MM.1S (cell line): ENCODE measurements around the gene PRG2.
A peak's percentile ranks its signal among the peaks of the same experiment; 100 is the strongest.

Source experiments
- DNase-seq: peaks from one replicate; pipeline ENCODE4 v3.0.0-alpha.2; 2015
- H2AFZ ChIP-seq: fragments of 300-600 bp; sonication (generic); 2 replicates; pipeline ENCODE4 v1.6.0; 2016; ENCODE audit warnings: antibody characterized with exemption, low read length
- H3F3A ChIP-seq: fragments of 300-600 bp; sonication (generic); 2 replicates; pipeline ENCODE4 v1.6.1; 2016; ENCODE audit warnings: mild to moderate bottlenecking, antibody characterized with exemption, low read length, moderate library complexity, mixed read lengths; ENCODE audit not compliant: insufficient read depth
- H3K27ac ChIP-seq: fragments of 300-600 bp; sonication (generic); 2 replicates; pipeline ENCODE4 v1.5.1; 2016; ENCODE audit warnings: mild to moderate bottlenecking, low read length
- H3K27me3 ChIP-seq: fragments of 300-600 bp; sonication (generic); replicated peaks from 2 replicates; pipeline ENCODE4 v1.6.0; 2016; ENCODE audit warnings: low read length; ENCODE audit not compliant: insufficient read depth
- H3K36me3 ChIP-seq: fragments of 300-600 bp; sonication (generic); replicated peaks from 2 replicates; pipeline ENCODE4 v1.6.1; 2016; ENCODE audit warnings: mild to moderate bottlenecking, low read length, mixed read lengths; ENCODE audit not compliant: insufficient read depth
- H3K4me1 ChIP-seq: fragments of 300-600 bp; sonication (generic); 2 replicates; pipeline ENCODE4 v1.6.1; 2016; ENCODE audit warnings: low read length, mixed read lengths
- H3K4me2 ChIP-seq: fragments of 300-600 bp; sonication (generic); 2 replicates; pipeline ENCODE4 v1.6.0; 2016; ENCODE audit warnings: low read depth, low read length
- H3K4me3 ChIP-seq: fragments of 300-600 bp; sonication (generic); 2 replicates; pipeline ENCODE4 v1.5.1; 2016; ENCODE audit warnings: low read length, mixed read lengths
- H3K79me2 ChIP-seq: fragments of 300-600 bp; sonication (generic); 2 replicates; pipeline ENCODE4 v1.6.1; 2016; ENCODE audit warnings: mixed run types, low read length, mixed read lengths
- H3K9ac ChIP-seq: fragments of 300-600 bp; sonication (generic); 2 replicates; pipeline ENCODE4 v1.6.1; 2016; ENCODE audit warnings: low read length, mixed read lengths
- H3K9me2 ChIP-seq: fragments of 300-600 bp; sonication (generic); replicated peaks from 2 replicates; pipeline ENCODE4 v1.6.1; 2016; ENCODE audit warnings: mild to moderate bottlenecking, low read length, mixed read lengths; ENCODE audit not compliant: insufficient read depth
- H3K9me3 ChIP-seq: fragments of 300-600 bp; sonication (generic); replicated peaks from 2 replicates; pipeline ENCODE4 v1.6.1; 2016; ENCODE audit warnings: mild to moderate bottlenecking, low read length, mixed read lengths; ENCODE audit not compliant: insufficient read depth
- H4K20me1 ChIP-seq: fragments of 300-600 bp; sonication (generic); 2 replicates; pipeline ENCODE4 v1.6.1; 2016; ENCODE audit warnings: mild to moderate bottlenecking, low read length, moderate library complexity, mixed read lengths; ENCODE audit not compliant: insufficient read depth
- EZH2 ChIP-seq: fragments of 300-600 bp; sonication (generic); optimal IDR thresholded peaks from 2 replicates; pipeline ENCODE3; 2017; ENCODE audit warnings: low read depth, mild to moderate bottlenecking, antibody characterized with exemption, low read length, mixed read lengths
- EZH2phosphoT487 ChIP-seq: fragments of 300-600 bp; sonication (generic); IDR thresholded peaks from 2 replicates; pipeline ENCODE4 v1.6.1; 2018; ENCODE audit warnings: antibody characterized with exemption, low read length
- TF ChIP-seq, protein P1 (sequence below): fragments of 300-600 bp; sonication (generic); IDR thresholded peaks from 2 replicates; pipeline ENCODE4 v1.5.1; 2016; ENCODE audit warnings: antibody characterized with exemption, low read length, mixed read lengths

Gene PRG2

DNA sequence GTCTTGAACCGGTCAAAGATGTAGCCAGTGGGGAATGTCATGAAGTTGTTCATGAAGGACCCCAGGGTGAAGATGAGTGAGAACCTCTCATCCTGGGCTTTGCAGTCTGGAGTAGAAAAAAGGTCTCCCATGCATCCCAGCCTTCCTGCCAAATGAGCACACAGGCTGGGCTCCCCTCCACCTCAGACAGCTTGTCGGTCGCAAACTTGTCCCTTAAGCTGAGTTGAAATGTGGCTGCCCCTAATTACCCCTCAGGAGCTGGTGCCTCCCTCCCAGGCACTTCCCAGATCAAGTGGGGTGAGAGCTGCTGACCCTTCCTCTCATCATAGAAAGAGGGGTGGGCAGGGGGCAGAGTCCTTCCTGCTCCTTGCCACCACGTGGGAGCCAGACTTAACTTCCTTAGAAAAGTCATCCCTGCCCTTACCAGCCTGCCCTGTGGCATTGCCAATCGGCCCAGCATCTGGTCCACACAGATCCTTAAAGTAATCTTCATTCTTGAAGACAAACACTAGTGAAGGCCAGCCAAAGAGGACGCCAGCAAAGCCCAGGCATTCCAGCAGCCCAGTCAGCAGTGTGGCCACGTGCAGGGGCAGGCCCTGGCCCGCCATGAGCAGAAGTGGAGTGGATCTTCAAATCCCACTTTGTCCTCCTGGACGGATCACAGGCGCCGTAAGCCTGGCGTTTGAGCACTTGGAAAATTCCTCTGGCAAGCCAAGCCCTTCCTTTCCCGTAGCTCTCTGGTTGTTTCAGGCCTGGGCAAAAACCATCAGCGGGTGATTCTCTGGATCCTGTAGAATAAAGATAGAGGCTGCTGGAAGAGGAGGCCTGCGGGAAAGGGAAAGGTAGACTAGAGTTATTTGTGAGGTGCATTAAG is 35.4 kb upstream of the PRG2 start:
- TF ChIP-seq EZH2phosphoT487 (no peak), EZH2 (no peak)
- TF ChIP-seq, protein P1, sequence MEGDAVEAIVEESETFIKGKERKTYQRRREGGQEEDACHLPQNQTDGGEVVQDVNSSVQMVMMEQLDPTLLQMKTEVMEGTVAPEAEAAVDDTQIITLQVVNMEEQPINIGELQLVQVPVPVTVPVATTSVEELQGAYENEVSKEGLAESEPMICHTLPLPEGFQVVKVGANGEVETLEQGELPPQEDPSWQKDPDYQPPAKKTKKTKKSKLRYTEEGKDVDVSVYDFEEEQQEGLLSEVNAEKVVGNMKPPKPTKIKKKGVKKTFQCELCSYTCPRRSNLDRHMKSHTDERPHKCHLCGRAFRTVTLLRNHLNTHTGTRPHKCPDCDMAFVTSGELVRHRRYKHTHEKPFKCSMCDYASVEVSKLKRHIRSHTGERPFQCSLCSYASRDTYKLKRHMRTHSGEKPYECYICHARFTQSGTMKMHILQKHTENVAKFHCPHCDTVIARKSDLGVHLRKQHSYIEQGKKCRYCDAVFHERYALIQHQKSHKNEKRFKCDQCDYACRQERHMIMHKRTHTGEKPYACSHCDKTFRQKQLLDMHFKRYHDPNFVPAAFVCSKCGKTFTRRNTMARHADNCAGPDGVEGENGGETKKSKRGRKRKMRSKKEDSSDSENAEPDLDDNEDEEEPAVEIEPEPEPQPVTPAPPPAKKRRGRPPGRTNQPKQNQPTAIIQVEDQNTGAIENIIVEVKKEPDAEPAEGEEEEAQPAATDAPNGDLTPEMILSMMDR: no peak
- H3K4me1 ChIP-seq: peaks cover 23% of the 10 kb centered on the region
- H3F3A ChIP-seq: peaks cover 8% of the 10 kb centered on the region
- H3K4me3 ChIP-seq: peak overlapping the region; percentile 14; the same call in 1 of the 2 replicates
- no peaks in the 10 kb centered on the region for H4K20me1 ChIP-seq
- DNase-seq: no peak
- H3K79me2 ChIP-seq: no peaks in the 10 kb centered on the region
- no peaks in the 10 kb centered on the region for H3K9me2 ChIP-seq
- no peaks in the 10 kb centered on the region for H3K9me3 ChIP-seq
- peak overlapping the region; percentile 70 for H3K4me2 ChIP-seq
- no peaks in the 10 kb centered on the region for H3K36me3 ChIP-seq
- H3K27ac ChIP-seq: peak overlapping the region; percentile 59; the same call in 1 of the 2 replicates
- peak overlapping the region; percentile 80; the same call in 1 of the 2 replicates for H2AFZ ChIP-seq
- no peaks in the 10 kb centered on the region for H3K27me3 ChIP-seq
- no peak overlapping the region for H3K9ac ChIP-seq

DNA sequence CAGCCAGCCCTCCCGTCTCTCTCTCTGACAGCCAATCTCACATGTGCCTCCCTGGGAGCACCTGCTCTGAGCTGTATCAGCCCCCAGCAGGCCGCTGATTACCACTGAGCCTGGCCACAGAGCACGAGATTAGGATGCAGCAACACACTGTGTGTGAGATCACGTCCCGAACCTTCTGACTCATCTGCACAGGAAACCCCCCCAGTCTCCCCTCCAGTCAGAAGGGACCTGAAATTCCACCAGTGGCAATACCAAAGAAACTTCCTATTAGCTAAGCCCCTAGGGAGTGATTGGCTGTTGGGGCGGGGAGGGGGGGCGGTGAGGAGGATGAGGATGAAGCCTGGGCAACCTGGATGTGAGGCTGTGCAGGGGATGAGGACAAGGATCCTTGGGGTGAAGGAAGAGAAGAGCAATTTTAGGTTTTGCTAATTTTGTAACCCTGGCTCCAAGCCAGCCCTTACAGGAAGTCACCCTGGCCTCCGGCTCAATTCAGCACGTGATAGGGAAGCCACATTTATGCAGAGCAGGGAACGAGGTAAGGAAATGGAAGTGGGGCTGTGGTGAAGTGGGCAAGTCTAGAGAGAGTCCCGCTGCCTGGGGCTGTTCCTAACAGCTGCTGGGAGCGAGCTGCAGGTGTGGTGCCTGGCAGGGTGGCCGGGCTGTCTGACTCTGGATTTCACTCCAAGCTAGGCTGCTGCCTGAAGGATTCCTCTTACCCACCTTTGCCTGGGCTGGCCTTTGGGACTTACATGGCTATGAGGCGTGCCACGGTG is 34.5 kb upstream of the PRG2 start:
- Histone ChIP-seq H3K27me3 (no peaks in the 10 kb centered on the region), H3K4me3 (peak overlapping the region; percentile 14; the same call in 1 of the 2 replicates), H4K20me1 (no peaks in the 10 kb centered on the region), H3F3A (peaks cover 8% of the 10 kb centered on the region), H3K4me2 (peak overlapping the region; percentile 70), H3K36me3 (no peaks in the 10 kb centered on the region), H3K4me1 (peaks cover 23% of the 10 kb centered on the region), H2AFZ (peak overlapping the region; percentile 80), H3K9ac (peak overlapping the region; percentile 21; the same call in 1 of the 2 replicates), H3K79me2 (no peaks in the 10 kb centered on the region), H3K9me3 (no peaks in the 10 kb centered on the region), H3K9me2 (no peaks in the 10 kb centered on the region), H3K27ac (peak overlapping the region; percentile 59; the same call in 1 of the 2 replicates)
- TF ChIP-seq EZH2: no peak
- no peak for TF ChIP-seq EZH2phosphoT487
- TF ChIP-seq, protein P1: no peak
- DNase-seq: peak; percentile 61

DNA sequence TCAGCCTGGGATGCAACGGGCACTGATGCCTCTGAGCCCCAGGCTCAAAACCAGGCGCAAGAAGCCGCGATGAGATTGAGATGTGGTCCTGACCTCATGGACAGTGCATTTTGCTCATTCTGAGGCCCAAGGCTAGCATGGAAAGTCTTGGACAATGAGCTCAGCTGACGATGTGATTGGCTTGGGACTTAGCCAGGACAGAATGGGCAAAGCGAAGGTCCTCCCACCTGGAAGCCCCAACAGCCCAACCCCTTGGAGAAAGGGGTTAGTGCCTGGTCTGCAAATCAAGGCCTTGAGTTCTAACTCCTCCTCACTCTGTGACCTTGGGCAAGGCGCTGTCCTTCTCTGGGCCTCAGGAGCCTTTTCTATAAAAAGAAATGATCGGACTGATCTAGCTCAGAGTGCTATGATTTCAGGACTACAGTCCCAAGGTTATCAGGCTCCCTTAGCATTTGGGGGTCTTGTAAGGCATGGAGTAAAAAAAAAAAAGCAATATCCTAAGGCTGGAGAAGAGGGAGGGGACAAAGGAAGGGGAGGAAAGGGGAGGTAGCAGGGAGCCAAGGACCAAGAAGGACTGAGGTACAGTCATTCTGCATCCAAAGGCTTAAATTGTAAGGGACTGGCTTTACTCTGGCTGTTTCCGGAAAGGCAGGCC is 33.8 kb upstream of the PRG2 start:
- Histone ChIP-seq H3K27me3 (no peaks in the 10 kb centered on the region), H3K9me3 (no peaks in the 10 kb centered on the region), H2AFZ (peak overlapping the region; percentile 80), H3K4me3 (peak overlapping the region; percentile 20; the same call in 1 of the 2 replicates), H3K79me2 (no peaks in the 10 kb centered on the region), H3K9me2 (no peaks in the 10 kb centered on the region), H3K36me3 (no peaks in the 10 kb centered on the region), H3F3A (peaks cover 8% of the 10 kb centered on the region), H4K20me1 (no peaks in the 10 kb centered on the region), H3K4me2 (peak overlapping the region; percentile 70), H3K27ac (peak overlapping the region; percentile 59; the same call in 1 of the 2 replicates), H3K9ac (peak overlapping the region; percentile 21; the same call in 1 of the 2 replicates), H3K4me1 (peaks cover 23% of the 10 kb centered on the region)
- TF ChIP-seq EZH2phosphoT487: no peak
- TF ChIP-seq, protein P1: no peak
- TF ChIP-seq EZH2: no peak
- no peak for DNase-seq
